VCaP (cell line): ENCODE results near the gene TGM1.

Experiments
- H3K27ac ChIP-seq: fragments of 450-650 bp; 2 replicates; pipeline ENCODE4 v1.5.1; 2017
- CTCF ChIP-seq: fragments of 450-650 bp; conservative IDR thresholded peaks from 2 replicates; pipeline ENCODE4 v1.5.1; 2017; ENCODE audit warnings: mild to moderate bottlenecking, moderate library complexity

TGM1 gene

GRCh38 chr14:24297190-24297964 lies 34.4 kb upstream of the TGM1 start:
- no peak overlapping the region; the same call in 1 of the 2 replicates for H3K27ac ChIP-seq
- TF ChIP-seq CTCF = peak; percentile 60

GRCh38 chr14:24296341-24297157 lies 33.6 kb upstream of the TGM1 start:
- TF ChIP-seq CTCF = peak; percentile 80
- H3K27ac ChIP-seq = no peak overlapping the region

- no peak overlapping the region for H3K27ac ChIP-seq
- no peak for TF ChIP-seq CTCF
Measured at GRCh38 chr14:24293525-24293924, 30.5 kb upstream of the TGM1 start.

DNA sequence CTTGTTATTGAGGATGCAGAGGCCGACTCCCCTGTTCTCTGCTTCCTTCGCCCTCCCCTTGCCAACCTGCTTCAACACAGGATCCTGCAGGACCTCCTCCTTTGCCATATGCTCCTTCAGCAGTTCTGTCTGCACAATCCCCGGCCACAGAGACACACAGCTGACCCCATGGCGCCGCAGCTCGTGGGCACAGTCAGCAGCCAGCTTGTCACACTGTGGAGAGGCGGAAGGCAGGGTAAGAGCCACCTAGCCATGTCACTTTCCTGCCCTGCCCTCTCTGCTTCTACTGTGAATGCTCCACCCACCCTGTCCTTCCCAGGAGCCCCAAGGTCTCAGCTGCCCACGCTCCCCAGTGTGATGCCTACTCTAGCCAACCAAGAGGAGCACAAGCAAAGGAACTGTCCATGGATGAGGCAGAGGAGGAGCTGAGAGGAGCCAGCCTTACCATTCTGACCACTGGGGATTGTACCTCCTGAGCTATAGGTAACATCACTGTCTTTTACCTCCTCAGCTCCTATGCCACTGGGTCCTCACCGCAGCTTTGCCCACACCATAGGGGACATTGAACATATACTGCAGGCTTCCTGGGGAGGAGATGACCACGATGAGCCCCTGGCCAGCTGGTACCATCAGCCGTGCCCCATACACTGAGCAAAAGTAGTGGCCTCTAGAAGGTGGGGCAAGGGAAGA lies 29.3 kb upstream of the TGM1 start:
- H3K27ac ChIP-seq = no peak overlapping the region
- no peak for TF ChIP-seq CTCF

DNA sequence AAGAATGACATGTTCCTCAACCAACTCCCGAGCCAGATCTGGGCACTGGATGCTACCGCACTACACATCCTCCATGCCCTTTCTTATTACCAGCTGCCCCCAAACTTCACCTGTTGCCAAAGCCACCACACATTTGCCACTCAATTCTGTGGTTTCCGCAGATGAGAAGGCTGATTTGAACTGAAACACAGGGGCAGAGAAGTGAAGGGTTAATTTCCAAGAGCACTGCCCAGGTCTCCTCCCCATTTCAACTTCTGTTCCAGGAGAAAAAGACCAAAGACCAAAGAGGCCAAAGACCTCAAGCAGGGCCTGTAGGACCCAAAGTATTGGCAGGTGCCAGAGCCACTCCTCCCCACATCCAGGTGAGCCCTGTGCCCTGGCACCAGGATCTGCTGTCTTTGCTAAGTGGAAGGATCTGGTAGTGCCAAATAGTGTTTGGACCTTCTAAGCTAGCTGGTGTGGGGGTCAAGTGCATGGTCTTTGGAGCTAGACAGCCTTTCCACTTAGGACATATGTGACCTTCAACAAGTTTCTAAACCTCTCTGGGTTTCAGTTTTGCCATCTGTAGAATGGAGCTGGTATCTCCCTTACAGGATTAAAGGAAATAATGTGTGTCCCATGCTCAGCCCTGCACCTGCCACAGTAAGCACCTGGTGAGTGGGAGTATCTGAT lies 28.6 kb upstream of the TGM1 start:
- no peak overlapping the region for H3K27ac ChIP-seq
- no peak for TF ChIP-seq CTCF

GRCh38 chr14:24290746-24291145 lies 27.8 kb upstream of the TGM1 start:
- H3K27ac ChIP-seq = no peak overlapping the region
- no peak for TF ChIP-seq CTCF
